Stomach (tissue), 9 donors: Measurements from ENCODE around the gene IL20RA. TPM values are rescaled to one million over a fixed set of nuclear protein-coding genes. Genes with fewer than 3 reads are reported as not detected.

Experiments used
- DNase-seq, 2 donors: peaks; one replicate each; pipeline versions ENCODE4 v3.0.0 to v3.0.0-alpha.2; 2013 to 2019
- H3K27ac ChIP-seq, 5 donors: fragments of 200-600 bp in 4 of 5; sonication (generic) in 4 of 5; one replicate each; pipeline ENCODE4 v1.5.1; 2013 to 2019; ENCODE audit warnings: mild to moderate bottlenecking in 1 of 5, moderate library complexity in 1 of 5
- H3K27me3 ChIP-seq, 3 donors: fragments of 200-600 bp; sonication (generic); one replicate each; pipeline ENCODE4 v1.5.1; 2017 to 2019; ENCODE audit warnings: mixed run types in 1 of 3
- H3K36me3 ChIP-seq, 4 donors: fragments of 200-600 bp; sonication (generic); 1 replicate in 3 of 4; 2 replicates in 1 of 4; pipeline ENCODE4 v1.5.1; 2016 to 2019
- H3K4me1 ChIP-seq, 4 donors: fragments of 200-600 bp; sonication (generic); one replicate each; pipeline ENCODE4 v1.5.1; 2016 to 2019
- H3K4me3 ChIP-seq, 4 donors: fragments of 200-600 bp; sonication (generic) in 3 of 4; one replicate each; pipeline ENCODE4 v1.5.1; 2016 to 2019; ENCODE audit warnings: mild to moderate bottlenecking in 1 of 4
- H3K9me3 ChIP-seq, 4 donors: fragments of 200-600 bp; sonication (generic); one replicate each; pipeline ENCODE4 v1.5.1; 2016 to 2019
- CTCF ChIP-seq, 7 experiments: fragments of 450-650 bp in 4 of 7; fragments of 200-600 bp in 3 of 7; sonication (generic) in 3 of 7; IDR thresholded peaks; one replicate each; pipeline ENCODE4 v1.5.1; 2016 to 2019; ENCODE audit warnings: antibody characterized with exemption in 7 of 7, control low read depth in 2 of 7, mild to moderate bottlenecking in 1 of 7
- EP300 ChIP-seq: sonication (generic); formaldehyde crosslinking; IDR thresholded peaks from one replicate; pipeline ENCODE4 v1.6.1; 2017; ENCODE audit warnings: antibody characterized with exemption
- POLR2A ChIP-seq, 4 donors: fragments of 450-650 bp; IDR thresholded peaks; one replicate each; pipeline ENCODE4 v1.6.1; 2016; ENCODE audit warnings: antibody characterized with exemption in 4 of 4, control low read depth in 2 of 4, mild to moderate bottlenecking in 1 of 4, moderate library complexity in 1 of 4
- POLR2AphosphoS5 ChIP-seq, 3 donors: sonication (generic); formaldehyde crosslinking; IDR thresholded peaks; one replicate each; pipeline ENCODE4 v1.6.1; 2016; ENCODE audit warnings: antibody characterized with exemption in 3 of 3
- WGBS, 5 donors: extraction: QIAGEN DNeasy Blood & Tissue Kit in 3 of 5; methylation state at CpG; one replicate each; pipeline versions ENCODE4 v1.1.5 to v1.1.7; 2013 to 2018; 5-methylcytosine and 5-hydroxymethylcytosine counted together
- intact Hi-C: fragments of 100-400 bp; cut with DNase I; formaldehyde crosslinking; loops from one replicate; pipeline ENCODE4 v1.15.1; 2023; ENCODE audit warnings: low total_unique reads
- polyA plus RNA-seq, 3 donors: library from polyadenylated mRNA; stranded (reverse); fragments of 200-250 nt; gene quantifications; one replicate each; pipeline ENCODE4 v1.2.3, GENCODE V29; 2013
- total RNA-seq, 5 donors: library from RNA; depleted of rRNA; stranded (reverse); fragments of >200 nt; gene quantifications; one replicate each; pipeline versions ENCODE4 v1.1.0 to v1.2.3, GENCODE V29; 2014 to 2016
- donor health status: healthy with polysubstance abuse.
- donor health status: Bipolar disorder and iron deficiency.
- donor health status: healthy.

IL20RA gene
- total and polyA plus RNA-seq, 8 donors, result 0.45 to 38.5 (median 7.0) TPM

DNA sequence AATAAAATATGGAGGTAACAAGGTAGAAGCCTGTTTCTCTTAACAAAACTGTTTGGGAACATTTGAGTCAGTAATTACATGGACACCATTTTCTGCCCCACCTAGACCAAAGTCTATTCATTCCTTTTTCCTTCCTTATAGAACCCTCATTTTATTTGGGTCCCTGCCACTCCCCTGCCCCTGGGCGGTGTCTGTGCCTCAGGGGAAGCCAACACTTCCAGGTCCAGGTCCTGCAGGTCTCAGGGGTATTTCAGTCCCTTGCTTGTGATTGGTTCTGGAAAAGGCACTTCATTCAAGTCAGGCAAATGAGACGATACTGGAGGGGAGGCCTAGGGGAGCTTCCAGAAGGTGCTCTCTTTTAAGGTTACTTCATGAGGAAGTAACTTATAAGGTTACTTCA is 80.4 kb downstream of the IL20RA start:
- DNase-seq, result no peak
- peaks cover 0 to 4% (median 0%) of the 10 kb centered on the region in 3 donors for H3K27me3 ChIP-seq
- 70 to 83% (median 78%) methylated on average over 2 of the region's 2 CpGs for WGBS, 5 donors
- peaks cover 3 to 19% (median 10%) of the 10 kb centered on the region in 4 donors for H3K4me1 ChIP-seq
- no peak overlapping the region for H3K4me3 ChIP-seq
- no peaks in the 10 kb centered on the region for H3K9me3 ChIP-seq
- intact Hi-C loops, result no loop called here
- TF ChIP-seq EP300, result no peak
- TF ChIP-seq CTCF (IDR thresholded peaks at IDR 0.05), result no peak
- no peak for TF ChIP-seq POLR2AphosphoS5 (IDR thresholded peaks at IDR 0.05)
- TF ChIP-seq POLR2A (IDR thresholded peaks at IDR 0.05), result no peak
- peak overlapping the region in 1 of 5 donors; percentile 8 for H3K27ac ChIP-seq
- no peaks in the 10 kb centered on the region for H3K36me3 ChIP-seq

GRCh38 chr6:136963259-136963658 is 81.5 kb downstream of the IL20RA start:
- 53 to 65% (median 58%) methylated on average over 2 of the region's 2 CpGs for WGBS, 5 donors
- no peak overlapping the region for H3K27ac ChIP-seq
- H3K27me3 ChIP-seq, result peaks cover 0 to 5% (median 0%) of the 10 kb centered on the region in 3 donors
- no peak for TF ChIP-seq POLR2A (IDR thresholded peaks at IDR 0.05)
- TF ChIP-seq EP300, result no peak
- no peak for TF ChIP-seq POLR2AphosphoS5 (IDR thresholded peaks at IDR 0.05)
- TF ChIP-seq CTCF (IDR thresholded peaks at IDR 0.05), result no peak
- intact Hi-C loops, result no loop called here
- no peaks in the 10 kb centered on the region for H3K9me3 ChIP-seq
- no peak for DNase-seq
- no peak overlapping the region for H3K4me3 ChIP-seq
- H3K4me1 ChIP-seq, result peaks cover 5 to 15% (median 10%) of the 10 kb centered on the region in 4 donors
- H3K36me3 ChIP-seq, result no peaks in the 10 kb centered on the region

GRCh38 chr6:136962661-136963060 is 82.1 kb downstream of the IL20RA start:
- WGBS, 5 donors, result 25 to 33% (median 30%) methylated on average over 4 of the region's 4 CpGs
- peak overlapping the region in 1 of 5 donors; percentile 26 for H3K27ac ChIP-seq
- peaks cover 5 to 10% (median 7%) of the 10 kb centered on the region in 4 donors for H3K4me1 ChIP-seq
- no peaks in the 10 kb centered on the region for H3K9me3 ChIP-seq
- no peaks in the 10 kb centered on the region for H3K36me3 ChIP-seq
- H3K27me3 ChIP-seq, result peaks cover 0 to 11% (median 0%) of the 10 kb centered on the region in 3 donors
- peak; percentile 65 to 74 for DNase-seq
- H3K4me3 ChIP-seq, result no peak overlapping the region
- intact Hi-C loops, result no loop called here
- no peak for TF ChIP-seq CTCF (IDR thresholded peaks at IDR 0.05)
- TF ChIP-seq POLR2AphosphoS5 (IDR thresholded peaks at IDR 0.05), result peak in 2 of 3 donors; percentile 59 to 80
- no peak for TF ChIP-seq EP300
- TF ChIP-seq POLR2A (IDR thresholded peaks at IDR 0.05), result no peak

DNA sequence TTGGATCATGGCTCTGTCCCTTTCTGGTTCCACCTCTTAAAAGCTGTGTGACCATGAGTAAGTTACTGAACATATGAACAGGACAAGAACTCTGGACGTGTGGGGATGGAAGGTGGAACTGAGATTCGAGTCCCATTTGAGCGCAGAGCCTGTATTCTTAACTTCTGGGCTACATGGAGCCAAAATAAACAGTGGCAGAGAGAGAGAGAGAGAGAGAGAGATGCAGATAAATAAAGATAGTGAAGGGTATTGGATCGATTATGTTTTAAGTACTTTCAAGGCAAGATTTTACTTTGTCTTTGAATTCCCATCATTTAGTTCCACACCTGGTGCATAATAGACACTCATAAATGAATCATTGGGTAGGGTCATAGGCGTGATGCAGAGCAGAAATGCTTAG is 82.9 kb downstream of the IL20RA start:
- no peaks in the 10 kb centered on the region for H3K36me3 ChIP-seq
- TF ChIP-seq EP300 (no peak), POLR2AphosphoS5 (IDR thresholded peaks at IDR 0.05) (no peak), CTCF (IDR thresholded peaks at IDR 0.05) (no peak), POLR2A (IDR thresholded peaks at IDR 0.05) (no peak)
- intact Hi-C loops, result no loop called here
- H3K27ac ChIP-seq, result no peak overlapping the region
- no peak overlapping the region for H3K4me3 ChIP-seq
- no peaks in the 10 kb centered on the region for H3K9me3 ChIP-seq
- peaks cover 5 to 15% (median 7%) of the 10 kb centered on the region in 4 donors for H3K4me1 ChIP-seq
- no peak for DNase-seq
- H3K27me3 ChIP-seq, result peaks cover 0 to 14% (median 0%) of the 10 kb centered on the region in 3 donors
- 39 to 57% (median 47%) methylated on average over 5 of the region's 5 CpGs for WGBS, 5 donors
